ENCODE results near the gene PEX26. TPM values are rescaled to one million over a fixed set of nuclear protein-coding genes. Genes with fewer than 3 reads are reported as not detected.
"Not testable (repeated sequence)": the region's sequence is repeated elsewhere in the genome, so short reads cannot be mapped to it uniquely, and the experiment has no call there.

Gene PEX26
- total RNA-seq, 1 experiment from 2014 or later: 16.4 TPM

GRCh38 chr22:18048441-18048898 is 29.3 kb upstream of the PEX26 start:
- H3K27ac ChIP-seq: peak overlapping the region; percentile 19; the same call in 1 of the 2 replicates
- DNase-seq: peak; percentile 71 to 77
- no peaks in the 10 kb centered on the region for H3K36me3 ChIP-seq

GRCh38 chr22:18050065-18050464 is 27.7 kb upstream of the PEX26 start:
- Histone ChIP-seq H3K36me3 (no peaks in the 10 kb centered on the region), H3K4me3 (no peak overlapping the region), H3K27ac (no peak overlapping the region), H3K27me3 (no peaks in the 10 kb centered on the region), H3K9me3 (replicated peaks) (no peaks in the 10 kb centered on the region), H3K4me1 (peaks cover 3% of the 10 kb centered on the region; the same call in 1 of the 2 replicates)
- no peak for DNase-seq

More at GRCh38 chr22:18048441-18048898, 29.3 kb upstream of the PEX26 start:
- Histone ChIP-seq H3K27me3 (no peaks in the 10 kb centered on the region), H3K4me3 (peak overlapping the region; percentile 51), H3K4me1 (peaks cover 7% of the 10 kb centered on the region; the same call in 1 of the 2 replicates), H3K9me3 (replicated peaks) (no peaks in the 10 kb centered on the region)

GRCh38 chr22:18051113-18051512 is 26.7 kb upstream of the PEX26 start:
- not testable (repeated sequence) for H3K4me3 ChIP-seq, DNase-seq

GRCh38 chr22:18053216-18053946 is 24.4 kb upstream of the PEX26 start:
- not testable (repeated sequence) for H3K27ac ChIP-seq; DNase-seq; H3K27me3 ChIP-seq; H3K9me3 ChIP-seq (replicated peaks); H3K4me3 ChIP-seq; H3K36me3 ChIP-seq
- H3K4me1 ChIP-seq: peaks cover 20% of the 10 kb centered on the region

More at GRCh38 chr22:18051113-18051512, 26.7 kb upstream of the PEX26 start:
- not testable (repeated sequence) for H3K36me3 ChIP-seq; H3K27ac ChIP-seq; H3K9me3 ChIP-seq (replicated peaks); H3K27me3 ChIP-seq; H3K4me1 ChIP-seq

GRCh38 chr22:18055619-18056160 is 22.1 kb upstream of the PEX26 start:
- no peaks in the 10 kb centered on the region for H3K36me3 ChIP-seq
- H3K27ac ChIP-seq: 0 out of 2 replicates have a peak overlapping the region, but pooled peaks have one; percentile 5
- no peaks in the 10 kb centered on the region for H3K9me3 ChIP-seq (replicated peaks)
- no peak for DNase-seq
- H3K27me3 ChIP-seq: no peaks in the 10 kb centered on the region
- H3K4me3 ChIP-seq: no peak overlapping the region
- H3K4me1 ChIP-seq: peaks cover 17% of the 10 kb centered on the region

GRCh38 chr22:18056161-18056666 is 21.6 kb upstream of the PEX26 start:
- Histone ChIP-seq H3K27me3 (no peaks in the 10 kb centered on the region), H3K36me3 (no peaks in the 10 kb centered on the region), H3K4me1 (peaks cover 17% of the 10 kb centered on the region), H3K4me3 (no peak overlapping the region), H3K27ac (0 out of 2 replicates have a peak overlapping the region, but pooled peaks have one; percentile 5), H3K9me3 (replicated peaks) (no peaks in the 10 kb centered on the region)
- DNase-seq: no peak

GRCh38 chr22:18056807-18057474 is 20.8 kb upstream of the PEX26 start:
- H3K36me3 ChIP-seq: no peaks in the 10 kb centered on the region
- no peaks in the 10 kb centered on the region for H3K27me3 ChIP-seq
- no peaks in the 10 kb centered on the region for H3K9me3 ChIP-seq (replicated peaks)
- no peak for DNase-seq
- no peak overlapping the region for H3K4me3 ChIP-seq
- H3K27ac ChIP-seq: no peak overlapping the region
- peaks cover 17% of the 10 kb centered on the region for H3K4me1 ChIP-seq

GRCh38 chr22:18057568-18058209 is 20.1 kb upstream of the PEX26 start:
- DNase-seq: peak; percentile 72 to 80
- H3K36me3 ChIP-seq: no peaks in the 10 kb centered on the region
- H3K27me3 ChIP-seq: no peaks in the 10 kb centered on the region
- H3K27ac ChIP-seq: no peak overlapping the region
- peaks cover 19% of the 10 kb centered on the region for H3K4me1 ChIP-seq
- H3K4me3 ChIP-seq: no peak overlapping the region
- no peaks in the 10 kb centered on the region for H3K9me3 ChIP-seq (replicated peaks)

- no peak for DNase-seq
- Histone ChIP-seq H3K27ac (no peak overlapping the region), H3K36me3 (no peaks in the 10 kb centered on the region), H3K9me3 (replicated peaks) (no peaks in the 10 kb centered on the region), H3K4me1 (peaks cover 27% of the 10 kb centered on the region), H3K4me3 (no peak overlapping the region), H3K27me3 (no peaks in the 10 kb centered on the region)
Observed at GRCh38 chr22:18058371-18059093, 19.3 kb upstream of the PEX26 start.

GRCh38 chr22:18059094-18059417 is 18.7 kb upstream of the PEX26 start:
- no peaks in the 10 kb centered on the region for H3K27me3 ChIP-seq
- no peak overlapping the region for H3K4me3 ChIP-seq
- H3K9me3 ChIP-seq (replicated peaks): no peaks in the 10 kb centered on the region
- no peaks in the 10 kb centered on the region for H3K36me3 ChIP-seq
- DNase-seq: no peak
- no peak overlapping the region for H3K27ac ChIP-seq
- H3K4me1 ChIP-seq: peaks cover 29% of the 10 kb centered on the region

- peaks cover 29% of the 10 kb centered on the region for H3K4me1 ChIP-seq
Observed at GRCh38 chr22:18059473-18059872, 18.3 kb upstream of the PEX26 start.

GRCh38 chr22:18059991-18060390 is 17.8 kb upstream of the PEX26 start:
- no peaks in the 10 kb centered on the region for H3K9me3 ChIP-seq (replicated peaks)
- H3K4me1 ChIP-seq: peaks cover 29% of the 10 kb centered on the region
- no peak overlapping the region for H3K4me3 ChIP-seq
- no peak overlapping the region for H3K27ac ChIP-seq
- no peak for DNase-seq
- no peaks in the 10 kb centered on the region for H3K36me3 ChIP-seq
- H3K27me3 ChIP-seq: no peaks in the 10 kb centered on the region

More at GRCh38 chr22:18059473-18059872, 18.3 kb upstream of the PEX26 start:
- no peak overlapping the region for H3K27ac ChIP-seq
- H3K4me3 ChIP-seq: no peak overlapping the region
- H3K36me3 ChIP-seq: no peaks in the 10 kb centered on the region
- no peaks in the 10 kb centered on the region for H3K27me3 ChIP-seq
- no peak for DNase-seq
- H3K9me3 ChIP-seq (replicated peaks): no peaks in the 10 kb centered on the region

GRCh38 chr22:18060646-18061620 is 16.9 kb upstream of the PEX26 start:
- Histone ChIP-seq H3K27ac (no peak overlapping the region), H3K27me3 (no peaks in the 10 kb centered on the region), H3K4me3 (no peak overlapping the region), H3K36me3 (no peaks in the 10 kb centered on the region), H3K9me3 (replicated peaks) (no peaks in the 10 kb centered on the region), H3K4me1 (peaks cover 27% of the 10 kb centered on the region)
- DNase-seq: no peak

Data from SJCRH30 (cell line).